SIG-M5 treated with dmso at 0.1 percent for 504 hours (cell line): Measurements from ENCODE around the gene GTPBP10.

Experiments used
- DNase-seq: peaks from one replicate; lab custom pipeline; 2025; ENCODE audit not compliant: unreplicated experiment; lab: John Stamatoyannopoulos, UW

GTPBP10 gene

GRCh38 chr7:90430614-90431460 lies 84.3 kb downstream of the GTPBP10 start:
- DNase-seq: no peak

- no peak for DNase-seq
Observed at GRCh38 chr7:90432752-90433151, 86.2 kb downstream of the GTPBP10 start.

DNA sequence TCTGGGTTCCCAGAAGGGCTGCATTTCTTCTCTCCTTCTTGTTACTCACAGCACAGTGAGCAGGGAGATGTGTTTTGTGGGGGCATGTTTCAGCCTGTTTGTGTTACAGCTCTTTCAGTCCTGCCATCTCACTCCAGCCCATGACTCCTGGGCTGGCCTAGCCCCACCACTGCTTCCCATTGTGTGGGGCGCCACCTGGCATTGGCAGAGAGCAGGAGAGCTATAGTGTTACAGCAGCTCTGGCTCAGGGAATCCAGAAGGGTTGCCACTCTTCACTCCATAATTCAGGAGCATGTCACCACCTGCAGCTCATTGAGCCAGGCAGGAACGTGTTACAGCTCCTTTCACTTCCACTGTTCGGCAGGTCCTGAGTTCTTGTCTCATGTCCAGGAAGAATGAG lies 86.7 kb downstream of the GTPBP10 start:
- no peak for DNase-seq
